Stomach (tissue), 4 donors: ENCODE results near the gene AK6.

Experiments
- POLR2AphosphoS5 ChIP-seq, 3 donors: sonication (generic); formaldehyde crosslinking; IDR thresholded peaks; one replicate each; pipeline ENCODE4 v1.6.1; 2016; ENCODE audit warnings: antibody characterized with exemption in 3 of 3
- TF ChIP-seq, protein P1 (sequence below), 7 experiments: fragments of 450-650 bp in 4 of 7; fragments of 200-600 bp in 3 of 7; sonication (generic) in 3 of 7; IDR thresholded peaks; one replicate each; pipeline ENCODE4 v1.5.1; 2016 to 2019; ENCODE audit warnings: antibody characterized with exemption in 7 of 7, control low read depth in 2 of 7, mild to moderate bottlenecking in 1 of 7

DNA sequence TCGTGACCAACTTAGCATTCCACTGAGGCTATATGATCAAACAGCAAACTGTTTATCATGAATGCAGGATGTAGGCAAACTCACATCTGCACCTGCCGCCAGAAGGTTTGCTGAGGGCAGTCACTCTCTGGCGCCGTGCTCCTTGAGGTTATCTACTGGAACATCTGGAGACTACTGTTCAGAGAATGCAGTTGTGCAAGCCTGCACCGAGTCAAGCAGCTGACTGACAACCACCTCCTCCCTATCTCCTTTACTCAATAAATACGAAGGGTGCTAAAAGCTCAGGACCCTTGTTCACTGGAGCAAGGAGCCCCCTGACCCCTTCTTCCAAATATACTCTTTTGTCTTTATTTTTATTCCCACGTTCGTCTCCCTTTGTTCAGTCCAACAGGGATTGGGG lies 63.8 kb downstream of the AK6 start:
- TF ChIP-seq, protein P1, sequence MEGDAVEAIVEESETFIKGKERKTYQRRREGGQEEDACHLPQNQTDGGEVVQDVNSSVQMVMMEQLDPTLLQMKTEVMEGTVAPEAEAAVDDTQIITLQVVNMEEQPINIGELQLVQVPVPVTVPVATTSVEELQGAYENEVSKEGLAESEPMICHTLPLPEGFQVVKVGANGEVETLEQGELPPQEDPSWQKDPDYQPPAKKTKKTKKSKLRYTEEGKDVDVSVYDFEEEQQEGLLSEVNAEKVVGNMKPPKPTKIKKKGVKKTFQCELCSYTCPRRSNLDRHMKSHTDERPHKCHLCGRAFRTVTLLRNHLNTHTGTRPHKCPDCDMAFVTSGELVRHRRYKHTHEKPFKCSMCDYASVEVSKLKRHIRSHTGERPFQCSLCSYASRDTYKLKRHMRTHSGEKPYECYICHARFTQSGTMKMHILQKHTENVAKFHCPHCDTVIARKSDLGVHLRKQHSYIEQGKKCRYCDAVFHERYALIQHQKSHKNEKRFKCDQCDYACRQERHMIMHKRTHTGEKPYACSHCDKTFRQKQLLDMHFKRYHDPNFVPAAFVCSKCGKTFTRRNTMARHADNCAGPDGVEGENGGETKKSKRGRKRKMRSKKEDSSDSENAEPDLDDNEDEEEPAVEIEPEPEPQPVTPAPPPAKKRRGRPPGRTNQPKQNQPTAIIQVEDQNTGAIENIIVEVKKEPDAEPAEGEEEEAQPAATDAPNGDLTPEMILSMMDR (IDR thresholded peaks at IDR 0.05), result no peak
- TF ChIP-seq POLR2AphosphoS5 (IDR thresholded peaks at IDR 0.05), result no peak
